DND-41 (cell line): ENCODE data around the gene NUP85.

Experiments used
- ATAC-seq: fragments of 200-7000 bp; cut with Tn5 transposase; 3 replicates; pipeline ENCODE4 v1.9.1; 2021; ENCODE audit warnings: low read depth; ENCODE audit not compliant: insufficient read depth
- DNase-seq: peaks from one replicate; pipeline ENCODE4 v3.0.0-alpha.2; 2020
- H2AFZ ChIP-seq: 2 replicates; pipeline ENCODE4 v1.6.0; 2012; ENCODE audit warnings: low read depth, low read length
- H3K27ac ChIP-seq: 2 replicates; pipeline ENCODE4 v1.5.1; 2012; ENCODE audit warnings: low read length, inconsistent platforms
- H3K27me3 ChIP-seq: fragments of 200-600 bp; sonication (generic); 2 replicates; pipeline ENCODE4 v1.6.0; 2012; ENCODE audit warnings: low read length, mild to moderate bottlenecking, inconsistent platforms; ENCODE audit not compliant: insufficient read depth, poor library complexity
- H3K36me3 ChIP-seq: 2 replicates; pipeline ENCODE4 v1.5.1; 2012; ENCODE audit warnings: low read length, inconsistent platforms; ENCODE audit not compliant: insufficient read depth
- H3K4me1 ChIP-seq: 2 replicates; pipeline ENCODE4 v1.5.1; 2012; ENCODE audit warnings: mild to moderate bottlenecking, low read length; ENCODE audit not compliant: insufficient read depth
- H3K4me2 ChIP-seq: 2 replicates; pipeline ENCODE4 v1.6.0; 2012; ENCODE audit warnings: mild to moderate bottlenecking, moderate library complexity, low read length, inconsistent platforms; ENCODE audit not compliant: insufficient read depth
- H3K4me3 ChIP-seq, 2 experiments: fragments of 200-600 bp in 1 of 2; shearing (Covaris generic) in 1 of 2; 2 replicates each; pipeline ENCODE4 v1.5.1; 2012 to 2016; ENCODE audit warnings: inconsistent platforms in 2 of 2, low read length in 2 of 2, mild to moderate bottlenecking in 2 of 2, low read depth in 1 of 2, moderate library complexity in 1 of 2
- H3K79me2 ChIP-seq: 2 replicates; pipeline ENCODE4 v1.6.0; 2012; ENCODE audit warnings: low read length, inconsistent platforms; ENCODE audit not compliant: insufficient read depth
- H3K9ac ChIP-seq: 2 replicates; pipeline ENCODE4 v1.6.0; 2012; ENCODE audit warnings: low read depth, mild to moderate bottlenecking, inconsistent platforms, low read length, moderate library complexity
- H3K9me3 ChIP-seq: 2 replicates; pipeline ENCODE4 v1.5.1; 2012; ENCODE audit warnings: low read length, moderate library complexity, mild to moderate bottlenecking, inconsistent platforms; ENCODE audit not compliant: insufficient read depth, severe bottlenecking
- H4K20me1 ChIP-seq: 2 replicates; pipeline ENCODE4 v1.6.0; 2012; ENCODE audit warnings: low read length; ENCODE audit not compliant: insufficient read depth
- EZH2 ChIP-seq: IDR thresholded peaks from 3 replicates; pipeline ENCODE4 v1.6.1; 2012; ENCODE audit warnings: borderline replicate concordance, low read depth, mild to moderate bottlenecking, moderate library complexity, low read length, inconsistent platforms; ENCODE audit not compliant: severe bottlenecking
- TF ChIP-seq, protein P1 (sequence below): IDR thresholded peaks from 2 replicates; pipeline ENCODE4 v1.5.1; 2012; ENCODE audit warnings: borderline replicate concordance, low read length, moderate library complexity, mild to moderate bottlenecking; ENCODE audit not compliant: poor library complexity, severe bottlenecking; ENCODE audit errors: extremely low read depth

Gene NUP85

DNA sequence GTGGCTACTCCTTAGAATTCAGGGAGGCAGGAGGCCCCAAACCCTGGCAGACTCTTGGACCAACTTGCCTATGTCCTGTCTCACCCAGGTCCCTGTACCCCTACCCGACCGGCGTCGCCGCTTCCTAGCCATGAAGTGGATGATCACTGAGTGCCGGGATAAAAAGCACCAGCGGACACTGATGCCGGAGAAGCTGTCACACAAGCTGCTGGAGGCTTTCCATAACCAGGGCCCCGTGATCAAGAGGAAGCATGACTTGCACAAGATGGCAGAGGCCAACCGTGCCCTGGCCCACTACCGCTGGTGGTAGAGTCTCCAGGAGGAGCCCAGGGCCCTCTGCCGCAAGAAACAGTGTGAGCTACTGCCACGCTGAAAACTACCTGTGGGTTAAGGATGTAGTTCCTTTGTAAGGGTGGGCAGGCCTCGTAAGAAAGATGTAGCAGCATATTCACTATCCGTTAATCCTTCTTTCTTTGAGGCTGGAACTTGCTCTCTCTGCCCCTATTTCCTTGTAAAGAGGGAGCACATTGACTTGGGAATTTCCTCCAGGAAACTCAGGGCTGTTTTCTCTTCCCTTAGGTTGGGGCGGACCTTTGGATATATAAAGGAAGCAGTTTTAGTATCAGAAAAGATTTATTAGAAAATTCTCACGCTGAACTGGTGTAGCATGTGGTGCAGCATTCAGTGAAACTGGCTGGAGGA, 60.3 kb downstream of the NUP85 start:
- H3K27me3 ChIP-seq = no peaks in the 10 kb centered on the region
- peaks cover 5% of the 10 kb centered on the region for H4K20me1 ChIP-seq
- H2AFZ ChIP-seq = no peak overlapping the region
- DNase-seq = no peak
- peaks cover 35% of the 10 kb centered on the region for H3K4me1 ChIP-seq
- no peaks in the 10 kb centered on the region for H3K9me3 ChIP-seq
- TF ChIP-seq EZH2 = no peak
- TF ChIP-seq, protein P1, sequence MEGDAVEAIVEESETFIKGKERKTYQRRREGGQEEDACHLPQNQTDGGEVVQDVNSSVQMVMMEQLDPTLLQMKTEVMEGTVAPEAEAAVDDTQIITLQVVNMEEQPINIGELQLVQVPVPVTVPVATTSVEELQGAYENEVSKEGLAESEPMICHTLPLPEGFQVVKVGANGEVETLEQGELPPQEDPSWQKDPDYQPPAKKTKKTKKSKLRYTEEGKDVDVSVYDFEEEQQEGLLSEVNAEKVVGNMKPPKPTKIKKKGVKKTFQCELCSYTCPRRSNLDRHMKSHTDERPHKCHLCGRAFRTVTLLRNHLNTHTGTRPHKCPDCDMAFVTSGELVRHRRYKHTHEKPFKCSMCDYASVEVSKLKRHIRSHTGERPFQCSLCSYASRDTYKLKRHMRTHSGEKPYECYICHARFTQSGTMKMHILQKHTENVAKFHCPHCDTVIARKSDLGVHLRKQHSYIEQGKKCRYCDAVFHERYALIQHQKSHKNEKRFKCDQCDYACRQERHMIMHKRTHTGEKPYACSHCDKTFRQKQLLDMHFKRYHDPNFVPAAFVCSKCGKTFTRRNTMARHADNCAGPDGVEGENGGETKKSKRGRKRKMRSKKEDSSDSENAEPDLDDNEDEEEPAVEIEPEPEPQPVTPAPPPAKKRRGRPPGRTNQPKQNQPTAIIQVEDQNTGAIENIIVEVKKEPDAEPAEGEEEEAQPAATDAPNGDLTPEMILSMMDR = no peak
- H3K27ac ChIP-seq = no peak overlapping the region
- H3K4me3 ChIP-seq = no peak overlapping the region
- no peak for ATAC-seq
- no peak overlapping the region for H3K9ac ChIP-seq
- peaks cover 47% of the 10 kb centered on the region for H3K79me2 ChIP-seq
- H3K4me2 ChIP-seq = no peak overlapping the region
- H3K36me3 ChIP-seq = peaks cover 50% of the 10 kb centered on the region

DNA sequence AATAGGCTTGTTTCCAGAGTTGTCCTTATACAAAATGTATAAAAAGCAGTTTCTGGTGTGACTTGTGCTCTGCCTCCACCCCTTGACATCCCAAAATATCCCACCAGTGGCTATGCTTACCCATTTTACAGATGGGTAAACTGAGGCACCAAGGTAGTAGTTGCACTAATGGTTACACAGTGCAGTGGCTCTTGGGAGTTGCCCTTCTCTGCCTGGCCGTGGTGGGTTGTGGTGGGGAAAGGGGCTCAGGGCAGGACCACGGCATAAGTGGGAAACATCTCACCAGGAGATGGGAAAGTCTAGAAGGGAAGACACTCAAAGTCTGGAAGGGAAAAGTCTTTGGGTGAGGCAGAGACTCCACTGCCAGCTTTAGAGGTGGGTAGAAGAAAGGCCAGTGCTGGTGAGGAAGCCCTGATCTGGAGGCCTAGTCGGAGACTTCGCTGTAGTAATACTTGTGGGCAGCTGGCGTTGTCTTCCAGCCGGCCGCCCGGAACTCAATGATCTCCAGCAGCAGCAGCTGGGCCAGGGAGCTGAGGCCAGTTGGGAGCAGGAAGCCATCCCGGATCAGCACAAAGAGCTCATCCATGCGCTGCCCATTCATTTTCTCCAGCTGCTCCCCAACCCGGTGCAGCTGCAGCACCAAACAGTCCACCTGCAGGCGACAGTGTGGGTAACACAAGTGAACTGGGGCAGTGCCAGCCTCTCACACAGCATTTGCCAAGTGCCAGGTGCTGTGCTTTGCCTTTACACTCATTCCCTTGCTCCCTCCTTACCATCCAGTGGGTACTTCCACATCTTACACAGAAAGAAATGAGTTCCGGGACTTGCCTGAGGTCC, 61.1 kb downstream of the NUP85 start:
- peaks cover 45% of the 10 kb centered on the region for H3K36me3 ChIP-seq
- H3K79me2 ChIP-seq = peaks cover 46% of the 10 kb centered on the region
- H2AFZ ChIP-seq = no peak overlapping the region
- DNase-seq (no peak), ATAC-seq (no peak)
- TF ChIP-seq, protein P1 = no peak
- TF ChIP-seq EZH2 = no peak
- H3K4me3 ChIP-seq = no peak overlapping the region
- no peak overlapping the region for H3K4me2 ChIP-seq
- no peak overlapping the region for H3K27ac ChIP-seq
- no peaks in the 10 kb centered on the region for H3K9me3 ChIP-seq
- no peaks in the 10 kb centered on the region for H3K27me3 ChIP-seq
- H4K20me1 ChIP-seq = 0 out of 2 replicates have a peak, but pooled peaks cover 2% of the 10 kb centered on the region
- H3K4me1 ChIP-seq = peaks cover 33% of the 10 kb centered on the region
- no peak overlapping the region for H3K9ac ChIP-seq

DNA sequence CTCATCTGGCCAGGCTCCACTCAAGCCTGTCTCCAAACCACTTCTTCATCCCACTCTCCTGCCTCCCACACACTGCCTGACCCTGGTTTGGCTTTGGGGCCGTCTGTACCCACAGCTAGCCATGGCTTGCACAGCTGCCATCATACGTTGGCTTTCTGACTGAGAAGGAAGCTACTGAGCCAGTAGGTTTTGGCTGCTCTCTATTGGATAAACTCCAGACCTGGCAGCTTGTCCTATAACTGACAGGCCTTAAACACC, 61.6 kb downstream of the NUP85 start:
- no peak for DNase-seq
- no peak overlapping the region for H3K9ac ChIP-seq
- no peaks in the 10 kb centered on the region for H3K27me3 ChIP-seq
- H3K79me2 ChIP-seq = peaks cover 48% of the 10 kb centered on the region
- no peaks in the 10 kb centered on the region for H3K9me3 ChIP-seq
- H3K4me1 ChIP-seq = peaks cover 37% of the 10 kb centered on the region
- H2AFZ ChIP-seq = no peak overlapping the region
- H3K4me2 ChIP-seq = no peak overlapping the region
- no peak for TF ChIP-seq EZH2
- TF ChIP-seq, protein P1 = no peak
- H3K4me3 ChIP-seq = no peak overlapping the region
- ATAC-seq = no peak
- peaks cover 45% of the 10 kb centered on the region for H3K36me3 ChIP-seq
- H4K20me1 ChIP-seq = 0 out of 2 replicates have a peak, but pooled peaks cover 2% of the 10 kb centered on the region
- no peak overlapping the region for H3K27ac ChIP-seq
